ENCODE measurements around the gene CHRND.

CHRND gene

DNA sequence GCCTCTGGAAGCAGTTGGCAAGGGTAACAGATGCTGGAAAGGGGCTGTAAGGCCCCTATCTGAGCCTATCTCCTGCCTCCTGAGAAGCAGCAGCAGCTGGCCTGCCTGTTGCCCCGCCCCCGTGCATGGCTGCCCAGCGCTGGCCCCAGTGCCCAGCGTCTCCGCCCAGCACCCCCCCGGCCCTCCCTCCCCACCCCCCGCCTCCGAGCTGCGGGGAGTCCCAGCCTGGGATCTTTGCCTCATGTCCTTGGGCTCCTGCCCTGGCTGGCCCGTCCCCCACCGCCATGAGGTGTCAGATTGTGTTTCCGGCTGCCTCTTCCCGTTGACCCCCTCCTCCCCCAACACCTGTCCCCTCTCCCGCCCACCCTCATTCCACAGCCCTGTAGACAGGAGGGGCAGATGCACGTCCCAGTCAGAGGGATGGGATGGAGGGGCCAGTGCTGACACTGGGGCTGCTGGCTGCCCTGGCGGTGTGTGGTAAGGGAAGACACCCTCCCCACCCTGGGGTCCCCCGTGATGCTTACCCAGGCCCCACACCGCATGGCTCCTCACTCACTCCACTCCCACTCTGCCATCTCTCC is at the start of gene CHRND:
TSS of gene CHRND (plus strand) at position 370 of the 581 bp plus-strand sequence. CDS start at position 426, 56 bp downstream.
- no peak for DNase-seq

DNA sequence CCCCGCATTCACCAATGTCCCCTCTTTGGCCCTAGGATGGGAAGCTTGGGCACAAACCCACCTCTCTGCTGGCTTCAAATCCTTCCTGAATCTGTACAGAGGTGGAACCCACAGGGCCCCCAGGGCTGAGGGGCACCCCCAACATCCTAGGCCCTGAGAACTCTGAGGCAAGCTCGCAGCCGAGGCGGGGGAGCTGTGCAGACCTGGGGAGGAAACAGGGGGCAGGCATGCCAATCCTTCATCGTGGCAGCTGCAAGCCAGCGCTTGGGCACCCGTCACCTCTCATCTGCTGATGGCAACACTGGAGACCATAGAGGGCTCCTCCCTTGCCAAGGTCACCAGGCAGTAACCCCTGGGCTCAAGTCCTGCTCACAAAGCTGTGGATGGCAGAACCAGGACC is 49.2 kb upstream of the CHRND start:
- DNase-seq, result no peak

DNA sequence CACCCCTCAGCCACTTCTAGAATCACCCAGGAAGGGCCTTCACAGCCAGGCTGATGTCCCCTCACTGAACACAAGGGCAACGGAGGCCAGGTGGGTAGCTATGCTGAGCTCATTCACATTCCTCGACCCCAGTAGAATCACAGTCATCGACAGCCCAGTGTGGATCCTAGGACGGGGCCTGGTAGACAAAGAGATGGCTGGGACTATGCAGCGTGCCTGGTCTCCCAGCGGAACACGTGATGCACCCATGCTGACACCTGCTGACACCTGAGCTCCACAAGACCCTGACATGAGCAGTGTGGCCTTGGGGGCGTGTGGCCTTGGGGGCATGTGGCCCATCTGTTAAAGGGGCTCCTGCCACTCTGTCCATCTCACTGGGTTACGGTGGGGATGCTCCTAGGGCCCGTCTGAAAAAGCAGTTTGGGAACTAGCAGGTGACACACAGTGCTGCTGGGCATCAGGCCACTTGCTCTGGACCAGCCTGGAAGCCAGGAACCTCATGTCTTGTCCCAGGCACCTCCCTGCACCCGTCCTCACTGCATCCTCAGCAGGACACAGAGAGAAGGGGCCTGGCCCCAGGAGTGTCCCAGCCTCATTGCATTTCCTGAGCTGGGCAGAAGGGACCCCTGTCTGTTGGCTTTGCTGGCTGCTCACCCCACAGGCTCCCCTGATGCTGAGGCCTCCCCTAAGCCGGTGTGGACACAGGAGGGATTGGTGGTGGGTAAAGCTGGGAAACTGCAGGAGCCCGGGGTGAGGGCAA is 48.0 kb upstream of the CHRND start:
- no peak for DNase-seq

DNA sequence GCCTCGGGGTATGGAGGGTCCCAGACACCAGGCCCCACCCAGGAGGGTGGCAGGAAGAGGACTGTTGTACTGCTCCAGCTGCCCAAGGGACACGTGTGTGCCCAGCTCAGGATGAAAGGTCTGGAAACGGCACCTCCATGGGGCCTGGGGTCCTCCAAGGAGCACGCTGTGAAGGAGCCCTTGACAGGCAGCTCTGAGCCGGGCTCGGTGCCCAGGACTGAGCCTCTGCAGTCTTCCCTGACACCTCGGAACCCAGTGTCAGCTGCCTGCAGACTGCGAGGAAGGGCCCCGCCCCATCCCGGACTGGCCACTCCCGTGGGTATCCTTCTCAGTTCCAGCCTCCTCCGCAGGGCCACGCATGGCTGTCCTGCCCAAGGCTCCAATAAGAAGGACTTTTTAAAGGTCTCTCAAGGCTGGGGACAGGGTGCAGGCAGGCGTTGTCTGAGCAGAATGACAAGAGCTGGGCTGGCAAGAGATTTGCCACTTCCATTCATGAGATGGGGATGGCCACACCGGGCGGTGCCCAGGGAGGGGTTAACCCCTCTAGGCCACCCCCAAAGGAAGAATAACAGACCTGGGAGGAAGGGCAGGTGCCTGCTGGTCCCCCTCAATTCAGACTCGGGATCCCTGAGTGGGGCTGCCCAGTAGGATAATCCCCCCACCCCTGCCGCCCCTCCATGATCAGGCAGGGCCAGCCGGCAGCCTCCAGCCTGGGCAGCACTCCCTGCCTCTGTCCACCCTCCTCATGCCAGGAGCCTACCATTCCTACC is 47.2 kb upstream of the CHRND start:
- DNase-seq, result no peak

DNA sequence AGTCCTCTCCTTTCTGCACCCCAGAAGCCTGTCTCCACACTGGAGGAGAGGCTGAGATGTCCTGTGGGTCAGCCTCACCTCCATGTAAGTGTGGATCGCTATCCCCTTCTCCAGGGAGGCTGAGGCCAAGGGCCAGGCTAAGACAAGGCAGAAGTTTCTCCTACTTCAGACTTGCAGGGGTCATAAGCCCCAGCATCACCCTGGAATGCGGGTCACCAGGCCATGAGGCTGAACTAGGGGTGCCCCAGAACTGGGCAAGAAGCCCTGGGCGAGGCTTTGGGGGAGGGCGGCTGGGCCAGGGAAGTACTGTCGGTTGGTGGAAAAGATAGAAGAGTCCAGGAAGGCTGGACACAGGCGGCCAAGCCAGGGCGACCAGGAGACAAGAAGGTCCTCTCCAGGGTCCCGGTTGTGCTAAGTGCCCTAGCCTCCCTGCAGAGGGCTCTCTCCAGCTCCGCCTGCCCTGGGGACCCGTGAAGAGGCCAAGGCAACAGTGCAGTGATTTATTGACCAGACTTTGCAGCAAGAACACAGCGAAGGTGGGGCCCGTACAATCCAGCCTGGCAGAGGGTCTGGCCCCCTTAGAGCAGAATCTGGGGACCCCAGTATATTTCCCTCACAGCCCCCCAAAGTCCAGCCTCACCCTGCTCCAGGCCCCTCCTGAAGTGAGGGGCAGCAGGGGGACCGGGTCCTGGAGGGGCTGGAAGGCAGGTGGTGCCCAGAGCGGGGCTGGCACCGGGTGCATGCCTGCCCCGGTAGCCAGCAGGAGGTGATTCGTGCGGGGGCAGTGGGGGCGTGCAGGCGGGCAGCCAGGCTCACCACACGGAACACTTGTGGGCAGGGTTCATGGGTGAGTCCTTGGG is 46.4 kb upstream of the CHRND start:
- no peak for DNase-seq

DNA sequence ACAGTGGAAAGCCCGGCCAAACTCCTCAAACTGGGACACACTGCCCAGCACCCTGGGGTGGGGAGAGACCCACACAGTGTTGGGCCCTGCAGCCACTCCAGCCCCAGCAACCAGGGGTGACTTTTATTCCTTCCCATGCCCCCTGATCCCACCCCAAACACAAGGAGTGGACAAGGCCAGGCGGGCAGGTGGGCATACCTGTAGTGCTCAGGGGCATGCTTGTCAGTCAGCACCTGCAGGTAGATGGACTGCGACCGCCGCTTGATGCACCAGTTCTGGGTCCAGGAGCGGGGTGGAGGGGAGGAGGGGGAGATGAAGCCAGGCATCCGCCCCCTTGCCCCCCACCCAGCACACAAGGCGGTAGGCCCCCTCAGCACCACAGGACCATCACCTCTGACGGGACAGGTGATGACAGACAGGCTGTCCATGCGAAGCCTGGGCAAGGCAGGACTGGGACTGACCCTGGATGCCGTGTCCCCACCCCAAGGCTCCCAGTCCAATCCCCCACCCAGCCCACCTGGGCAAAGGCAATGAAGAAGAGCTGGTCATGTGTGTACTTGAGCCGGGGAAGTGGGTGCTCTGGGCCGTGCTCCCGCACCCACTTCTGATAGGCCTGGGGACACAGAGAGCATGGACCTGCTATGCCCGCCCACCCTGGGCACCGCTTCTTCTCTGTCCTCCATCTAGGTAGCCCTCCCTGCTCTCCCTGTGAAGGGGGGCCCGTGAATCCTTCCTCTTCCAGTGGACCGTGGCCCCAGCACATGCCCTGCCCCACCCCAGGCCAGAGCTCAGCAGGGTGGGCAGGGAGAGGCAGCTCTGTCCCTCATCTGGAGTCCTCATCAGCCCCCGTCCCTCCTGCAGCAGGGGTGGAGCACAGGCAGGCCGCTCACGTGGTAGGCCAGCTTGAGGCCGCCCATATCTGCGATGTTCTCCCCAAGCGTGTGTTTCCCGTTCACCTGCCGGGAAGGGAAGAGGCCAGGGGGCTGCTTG is 45.5 kb upstream of the CHRND start:
- no peak for DNase-seq

DNA sequence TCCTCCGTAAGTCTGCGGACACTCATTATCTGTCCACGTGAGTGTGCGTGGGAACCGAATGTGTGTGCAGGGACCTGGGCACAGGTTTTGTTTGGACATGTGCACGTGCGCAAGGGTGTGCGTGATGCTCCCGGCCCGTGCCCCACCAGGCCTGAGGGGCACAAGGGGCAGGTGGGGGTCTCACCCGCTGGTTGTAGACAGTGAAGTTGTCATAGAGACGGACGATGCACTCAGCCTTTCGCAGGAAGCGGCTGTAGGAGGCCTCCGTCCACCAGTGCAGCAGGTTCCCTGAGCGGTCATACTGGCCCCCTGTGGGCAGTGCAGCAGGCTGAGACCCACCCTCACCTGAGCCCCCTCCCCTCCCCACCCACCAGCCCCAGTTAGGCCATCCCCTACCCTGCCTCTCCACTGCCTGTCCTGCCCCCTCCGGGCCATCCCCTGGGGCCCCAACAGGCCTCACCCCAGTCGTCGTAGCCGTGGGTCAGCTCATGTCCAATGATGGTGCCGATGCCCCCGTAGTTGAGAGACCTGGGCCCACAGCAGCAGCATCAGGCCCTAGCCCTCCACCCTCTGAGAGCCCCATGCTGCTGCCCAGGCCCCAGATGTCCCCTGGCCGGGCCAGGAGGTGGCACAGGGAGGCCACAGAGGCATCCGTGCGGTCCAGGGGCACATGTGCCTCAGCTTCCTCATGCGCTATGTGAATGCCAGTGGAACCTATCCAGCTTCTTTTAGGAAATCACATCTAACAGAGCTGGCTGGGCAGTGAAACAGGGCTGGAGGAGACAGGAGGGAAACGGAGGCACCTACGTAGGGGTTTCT is 44.4 kb upstream of the CHRND start:
- DNase-seq, result no peak

DNA sequence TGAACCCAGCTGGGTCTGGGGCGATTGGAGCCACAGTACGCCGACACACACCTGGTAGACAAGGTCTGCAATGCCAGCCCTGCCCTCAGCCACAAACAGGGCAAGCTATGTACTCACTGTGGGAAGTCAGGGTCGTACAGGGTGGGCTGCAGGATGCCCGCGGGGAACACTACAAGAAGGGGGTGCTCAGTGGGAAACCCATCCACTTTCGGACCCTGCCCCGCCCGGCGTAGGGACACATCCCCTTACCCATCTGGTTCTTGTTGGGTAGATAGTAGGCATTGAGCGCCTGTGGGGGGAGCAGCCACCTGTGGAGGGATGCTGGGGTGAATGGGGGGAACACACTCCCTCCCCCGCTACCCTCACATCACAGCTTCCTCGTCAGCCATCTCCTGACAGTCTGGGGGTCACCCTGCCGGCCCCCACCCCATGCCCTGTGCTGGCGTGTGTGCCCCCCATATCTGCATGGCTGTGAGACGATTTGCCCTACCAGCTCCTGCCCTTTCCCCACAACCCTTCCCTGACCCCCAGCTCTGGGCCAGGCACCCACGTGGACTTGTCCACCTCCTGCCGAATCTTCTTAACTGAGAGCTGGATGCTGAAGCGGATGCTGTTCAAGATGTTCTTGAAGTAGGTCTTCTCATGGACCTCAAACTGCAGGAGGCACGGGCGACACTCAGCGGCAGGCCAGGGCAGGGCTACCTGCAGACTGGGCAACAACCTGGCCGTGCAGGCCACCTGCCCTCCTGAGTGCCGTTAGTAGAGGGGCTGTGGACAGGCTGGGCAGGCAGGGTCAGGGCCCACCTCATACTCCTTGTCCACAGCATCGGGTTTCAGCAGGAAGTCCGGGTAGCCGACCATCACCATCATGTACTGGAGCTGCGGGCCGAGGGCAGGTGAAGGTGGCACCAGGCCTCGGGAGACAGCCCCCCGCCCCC is 43.4 kb upstream of the CHRND start:
- no peak for DNase-seq

DNA sequence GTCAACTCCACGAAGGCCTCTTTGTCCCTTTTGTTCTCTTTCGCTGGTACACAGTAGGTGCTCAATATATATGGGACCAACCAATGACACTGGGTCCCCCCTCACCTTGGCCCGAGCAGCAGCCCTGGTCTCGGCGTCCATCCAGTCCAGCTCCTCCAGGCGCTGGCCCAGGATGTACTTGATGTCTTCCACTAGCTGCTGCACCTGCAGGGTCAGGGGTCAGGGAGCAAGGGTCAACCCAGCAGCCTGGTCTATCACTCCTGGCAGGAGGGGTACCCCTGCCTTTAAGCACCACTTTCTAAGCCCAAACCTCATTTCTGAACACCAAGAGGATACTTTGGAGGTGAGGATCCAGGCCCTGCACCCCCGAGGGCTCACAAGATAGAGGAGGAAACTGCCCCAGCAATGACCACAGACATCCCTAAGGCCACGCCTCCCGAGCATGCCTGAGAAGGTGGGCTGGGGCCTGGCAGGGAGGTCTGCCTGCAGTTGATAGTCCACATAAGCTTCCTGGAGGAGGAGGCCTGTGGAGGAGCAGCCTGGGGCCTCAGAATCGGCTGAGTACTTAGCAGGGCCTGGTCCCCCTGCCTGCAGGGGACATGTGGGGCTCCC is 42.5 kb upstream of the CHRND start:
- DNase-seq, result no peak

DNA sequence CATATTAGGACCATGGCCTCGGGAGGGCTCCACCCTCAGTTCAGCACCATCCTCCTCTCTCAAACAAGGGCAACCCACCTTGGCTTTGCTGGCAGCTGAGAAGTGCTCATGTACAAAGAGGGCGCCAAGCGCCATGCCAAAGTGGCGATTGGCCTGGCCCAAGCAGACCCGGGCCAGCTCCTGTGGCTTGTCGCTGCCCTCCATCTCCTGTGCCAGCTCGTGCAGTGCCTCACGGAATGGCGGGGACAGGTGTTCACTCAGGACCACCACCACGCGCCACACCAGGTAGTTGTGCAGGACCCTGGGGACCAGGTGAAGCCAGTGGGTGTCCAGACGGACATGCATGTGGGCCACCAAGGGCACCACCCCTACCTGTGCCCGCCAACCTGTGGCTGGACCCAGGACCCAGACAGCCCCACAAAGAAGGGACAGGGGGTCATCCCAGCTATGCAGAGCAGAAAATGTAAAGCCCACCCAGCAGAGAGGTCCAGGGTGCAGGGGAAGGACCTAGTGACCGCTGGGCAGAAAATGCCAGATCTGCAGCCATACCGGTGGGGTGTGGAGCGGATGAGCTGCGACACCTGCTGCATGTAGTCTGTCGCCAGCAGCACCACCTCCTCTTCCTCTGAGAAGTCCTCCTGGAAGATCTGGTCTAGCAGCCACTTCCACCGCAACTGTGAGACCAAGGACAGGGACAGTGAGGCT is 41.9 kb upstream of the CHRND start:
- DNase-seq, result no peak

DNA sequence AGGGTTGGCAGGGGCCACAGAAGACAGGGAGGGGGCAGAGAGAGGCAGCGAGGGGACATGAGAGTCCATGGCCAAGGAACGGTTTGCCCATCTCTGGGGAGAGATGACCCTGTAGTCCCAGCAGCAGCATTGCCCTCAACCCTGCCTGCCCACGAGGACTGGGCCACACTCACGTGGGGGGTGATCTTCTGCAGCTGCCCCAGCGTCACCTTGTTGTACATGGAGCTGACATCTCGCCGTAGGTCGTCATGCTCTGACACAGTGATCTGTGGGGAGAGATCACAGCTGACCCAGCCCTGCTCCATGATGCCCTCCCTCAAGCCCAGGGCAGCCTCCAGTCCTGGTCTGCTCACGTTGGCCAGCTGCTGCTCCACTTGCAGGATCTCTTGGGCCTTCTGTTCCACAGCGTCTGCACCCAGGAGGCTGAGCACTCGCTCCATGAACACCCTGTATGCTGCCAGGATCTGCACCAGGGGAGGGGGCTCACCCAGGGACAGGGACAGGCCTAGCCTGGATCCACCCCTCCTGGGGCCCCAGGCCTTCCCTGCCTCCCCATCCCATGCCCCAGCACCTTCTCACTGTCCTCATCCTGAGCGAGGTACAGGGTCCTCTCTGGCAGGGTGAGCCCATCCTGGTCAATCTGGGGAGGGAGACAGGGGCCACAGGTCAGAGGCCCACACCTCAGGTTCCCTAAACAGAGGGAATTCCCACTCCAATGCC is 41.2 kb upstream of the CHRND start:
- no peak for DNase-seq

DNA sequence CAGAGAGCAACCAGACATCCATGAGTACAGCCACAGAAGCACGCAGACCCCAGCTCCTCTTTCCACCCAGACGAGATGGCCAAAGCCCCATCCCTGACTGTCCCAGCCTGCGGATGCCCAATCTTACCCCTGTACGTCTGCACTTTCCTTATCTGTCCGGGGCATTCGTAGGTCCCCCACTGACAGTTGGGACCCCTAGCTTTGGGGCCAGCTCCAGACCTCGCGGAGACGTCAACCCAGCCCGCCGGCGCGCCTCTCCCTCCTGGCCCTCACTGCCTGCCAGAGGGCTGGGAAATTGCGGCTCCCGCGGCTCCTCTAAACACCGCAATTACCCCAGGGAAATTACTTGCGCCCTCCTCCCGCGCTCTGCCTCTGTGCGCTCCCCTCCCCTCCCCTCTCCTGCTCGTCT is 40.6 kb upstream of the CHRND start:
- DNase-seq, result no peak

DNA sequence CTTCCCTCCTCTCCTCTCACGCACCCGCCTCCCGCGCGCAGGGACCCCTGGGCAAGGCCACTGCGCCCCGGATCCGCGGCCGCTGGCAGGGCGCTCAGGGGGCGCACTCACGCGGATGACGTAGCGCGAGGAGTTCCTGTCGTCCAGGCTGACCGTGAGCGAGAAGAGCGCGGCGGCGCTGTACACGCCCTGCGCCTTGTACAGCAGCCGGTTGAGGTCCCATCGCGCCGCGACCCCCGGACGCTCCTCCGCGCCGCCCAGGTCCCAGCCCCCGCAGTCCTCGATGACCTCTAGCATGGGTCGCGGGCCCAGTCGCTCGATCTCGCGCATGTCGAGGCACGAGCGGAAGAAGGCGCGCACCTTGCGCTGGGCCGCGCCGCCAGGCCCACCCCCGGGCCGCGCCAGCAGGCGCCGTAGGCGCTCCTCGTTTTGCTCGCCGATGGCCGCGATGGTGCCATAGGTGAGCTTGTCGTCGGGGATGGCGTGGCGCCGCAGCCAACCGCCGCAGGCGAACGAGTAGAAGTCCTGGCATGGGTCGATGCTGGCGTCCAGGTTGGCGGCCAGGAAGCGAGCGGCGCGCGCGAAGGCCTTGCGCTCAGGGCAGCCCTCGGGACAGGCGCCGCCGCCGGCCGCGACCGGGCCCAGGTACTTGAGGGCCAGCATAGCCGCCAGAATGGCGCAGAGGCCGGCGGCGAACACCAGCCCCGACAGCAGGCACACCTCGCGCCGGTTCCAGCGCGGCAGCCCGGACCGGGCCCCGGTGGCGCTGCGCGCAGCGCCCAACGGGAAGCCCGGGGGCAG is 40.0 kb upstream of the CHRND start:
- DNase-seq, result no peak

DNA sequence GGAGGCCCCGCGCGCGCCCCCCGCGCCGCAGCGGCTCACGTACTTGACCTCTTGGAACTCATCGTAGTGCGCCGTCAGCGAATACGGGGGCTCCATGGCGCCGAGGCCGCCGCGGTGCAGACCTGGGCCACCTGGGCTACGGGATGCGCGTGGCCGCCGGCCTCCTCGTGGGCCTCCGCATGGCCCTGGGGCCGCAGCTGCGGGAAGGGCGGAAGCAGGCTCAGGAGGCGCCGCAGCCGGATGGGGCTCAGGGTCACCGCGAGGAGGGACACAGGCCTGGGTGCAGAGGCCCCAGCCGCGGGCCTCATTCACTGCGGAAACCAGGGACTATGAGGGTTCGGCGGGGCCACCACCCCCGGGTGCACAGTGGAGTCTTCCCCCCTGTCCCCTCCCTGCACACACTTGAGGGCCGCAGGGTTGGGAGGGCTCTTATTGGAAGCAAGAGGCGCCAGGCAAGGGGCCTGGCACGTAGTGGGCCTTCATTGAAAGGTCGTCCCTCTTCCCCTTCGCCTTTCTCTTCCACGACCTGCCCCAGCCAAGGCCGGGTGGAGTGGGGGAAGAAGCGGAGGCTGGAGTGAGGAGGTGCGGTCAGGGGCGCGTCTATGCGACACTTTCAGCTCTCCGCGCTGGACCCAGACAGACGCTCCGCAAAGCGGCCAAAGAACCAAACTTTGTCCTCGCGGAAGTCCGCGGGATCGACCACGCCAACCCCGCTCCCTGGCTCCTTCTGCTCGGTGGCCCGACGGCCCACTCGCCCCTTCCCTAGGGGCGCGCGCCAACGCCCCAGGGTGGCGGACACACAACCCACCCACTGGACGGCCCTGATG is 39.2 kb upstream of the CHRND start:
- no peak for DNase-seq

DNA sequence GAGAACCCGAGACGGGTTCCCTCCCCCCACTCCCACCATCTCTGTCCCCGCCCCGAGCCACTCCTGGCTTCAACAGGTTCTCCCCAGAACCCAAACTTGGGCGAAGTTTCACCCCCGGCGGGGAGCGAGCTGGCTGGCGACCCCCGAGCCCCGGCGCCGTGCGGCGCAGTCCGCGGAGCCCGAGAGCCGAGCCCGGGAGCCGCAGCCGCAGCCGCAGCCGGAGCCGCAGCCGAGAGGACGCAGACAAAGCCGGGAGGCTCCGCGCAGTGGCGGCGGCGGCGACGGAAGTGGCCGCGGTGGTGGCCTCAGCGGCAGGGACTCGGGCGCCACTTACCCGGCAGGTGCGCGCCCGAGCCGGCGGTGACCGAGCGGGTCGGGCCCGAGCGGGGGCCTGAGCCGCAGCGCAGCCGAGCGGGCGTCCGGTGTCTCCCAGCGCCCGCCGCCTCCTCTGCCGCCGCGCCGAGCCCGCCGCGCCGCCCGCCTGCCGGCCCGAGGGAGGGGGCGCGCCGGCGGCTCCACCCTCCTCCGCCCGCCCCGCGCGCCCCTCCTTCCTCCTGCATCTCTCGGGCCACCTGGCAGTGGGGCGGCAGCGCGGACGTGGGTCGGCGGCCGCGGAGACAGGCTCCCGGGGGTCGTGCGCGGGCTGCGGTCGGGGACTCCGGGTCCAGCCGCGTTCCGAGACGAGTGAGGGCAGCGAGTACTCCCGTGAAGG is 38.4 kb upstream of the CHRND start, which contains the start of gene ECEL1:
TSS of gene ECEL1 (minus strand) at position 450 of the 712 bp plus-strand sequence. CDS start 1,181 bp downstream, outside the sequence.
- DNase-seq, result no peak
